Thymus (tissue), 11 donors: Measurements from ENCODE around the gene USP47. TPM values are rescaled to one million over a fixed set of nuclear protein-coding genes. Genes with fewer than 3 reads are reported as not detected.

Source experiments
- DNase-seq, 9 donors: peaks; one replicate each; pipeline ENCODE4 v3.0.0-alpha.2; 2013; ENCODE audit warnings: low spot score in 9 of 9, low read depth in 6 of 9, missing footprints in 1 of 9
- H3K27ac ChIP-seq, 2 donors: one replicate each; pipeline ENCODE4 v1.5.1; 2013; ENCODE audit warnings: control low read depth in 1 of 2, low read depth in 1 of 2, low read length in 1 of 2, mild to moderate bottlenecking in 1 of 2, moderate library complexity in 1 of 2
- H3K27me3 ChIP-seq, 2 donors: one replicate each; pipeline ENCODE4 v1.5.1; 2013; ENCODE audit warnings: low read length in 1 of 2; ENCODE audit not compliant: control insufficient read depth in 2 of 2, insufficient read depth in 1 of 2
- H3K36me3 ChIP-seq, 2 donors: one replicate each; pipeline ENCODE4 v1.5.1; 2013; ENCODE audit warnings: low read length in 1 of 2, mild to moderate bottlenecking in 1 of 2, moderate library complexity in 1 of 2; ENCODE audit not compliant: control insufficient read depth in 2 of 2, insufficient read depth in 2 of 2
- H3K4me1 ChIP-seq, 2 donors: one replicate each; pipeline ENCODE4 v1.5.1; 2013; ENCODE audit warnings: low read length in 2 of 2; ENCODE audit not compliant: control insufficient read depth in 2 of 2, insufficient read depth in 2 of 2
- H3K4me3 ChIP-seq, 2 donors: one replicate each; pipeline ENCODE4 v1.5.1; 2013; ENCODE audit warnings: low read length in 2 of 2, control low read depth in 1 of 2, mild to moderate bottlenecking in 1 of 2
- H3K9me3 ChIP-seq, 2 donors: one replicate each; pipeline ENCODE4 v1.5.1; 2013; ENCODE audit warnings: low read length in 1 of 2, mild to moderate bottlenecking in 1 of 2; ENCODE audit not compliant: control insufficient read depth in 2 of 2, insufficient read depth in 1 of 2
- WGBS: extraction: QIAGEN DNeasy Blood & Tissue Kit; methylation state at CpG from one replicate; pipeline ENCODE4 v1.1.7; 2013; 5-methylcytosine and 5-hydroxymethylcytosine counted together
- polyA plus RNA-seq: library from polyadenylated mRNA; stranded (reverse); fragments of 200-250 nt; gene quantifications from one replicate; pipeline ENCODE4 v1.2.3, GENCODE V29; 2013
- total RNA-seq: library from RNA; stranded (reverse); fragments of 120-200 nt; gene quantifications from one replicate; pipeline ENCODE4 v1.2.4, GENCODE V29; 2013
- donor health status: healthy.

USP47 gene
- total and polyA plus RNA-seq, 2 donors: 40.3 to 56.5 TPM

GRCh38 chr11:11982461-11982860 lies 140.7 kb downstream of the USP47 start:
- WGBS: 98% methylated on average over 10 of the region's 10 CpGs
- Histone ChIP-seq H3K4me3 (no peak overlapping the region), H3K36me3 (no peaks in the 10 kb centered on the region), H3K9me3 (no peaks in the 10 kb centered on the region), H3K27ac (no peak overlapping the region), H3K4me1 (no peaks in the 10 kb centered on the region), H3K27me3 (no peaks in the 10 kb centered on the region)
- no peak for DNase-seq

GRCh38 chr11:11982975-11983374 lies 141.2 kb downstream of the USP47 start:
- 93% methylated on average over 2 of the region's 2 CpGs for WGBS
- H3K27ac ChIP-seq: no peak overlapping the region
- no peaks in the 10 kb centered on the region for H3K36me3 ChIP-seq
- H3K9me3 ChIP-seq: no peaks in the 10 kb centered on the region
- no peak for DNase-seq
- H3K4me1 ChIP-seq: no peaks in the 10 kb centered on the region
- no peak overlapping the region for H3K4me3 ChIP-seq
- H3K27me3 ChIP-seq: no peaks in the 10 kb centered on the region

- 78% methylated on average over 5 of the region's 5 CpGs for WGBS
- Histone ChIP-seq H3K27me3 (no peaks in the 10 kb centered on the region), H3K36me3 (no peaks in the 10 kb centered on the region), H3K4me1 (no peaks in the 10 kb centered on the region), H3K9me3 (no peaks in the 10 kb centered on the region), H3K4me3 (no peak overlapping the region), H3K27ac (no peak overlapping the region)
- DNase-seq: no peak
These were observed 141.7 kb downstream of the USP47 start for GRCh38 chr11:11983427-11983826.

GRCh38 chr11:11984563-11984962 lies 142.8 kb downstream of the USP47 start:
- no peaks in the 10 kb centered on the region for H3K27me3 ChIP-seq
- no peak for DNase-seq
- WGBS: 56% methylated on average over 5 of the region's 5 CpGs
- no peak overlapping the region for H3K27ac ChIP-seq
- H3K4me1 ChIP-seq: no peaks in the 10 kb centered on the region
- no peaks in the 10 kb centered on the region for H3K9me3 ChIP-seq
- H3K36me3 ChIP-seq: no peaks in the 10 kb centered on the region
- H3K4me3 ChIP-seq: no peak overlapping the region

GRCh38 chr11:11985016-11985715 lies 143.4 kb downstream of the USP47 start:
- Histone ChIP-seq H3K27ac (no peak overlapping the region), H3K4me3 (no peak overlapping the region), H3K4me1 (no peaks in the 10 kb centered on the region), H3K36me3 (no peaks in the 10 kb centered on the region), H3K27me3 (no peaks in the 10 kb centered on the region), H3K9me3 (no peaks in the 10 kb centered on the region)
- WGBS: 97% methylated on average over 8 of the region's 8 CpGs
- no peak for DNase-seq

GRCh38 chr11:11985954-11986949 lies 144.5 kb downstream of the USP47 start:
- no peaks in the 10 kb centered on the region for H3K27me3 ChIP-seq
- H3K9me3 ChIP-seq: no peaks in the 10 kb centered on the region
- no peaks in the 10 kb centered on the region for H3K4me1 ChIP-seq
- no peak for DNase-seq
- H3K36me3 ChIP-seq: no peaks in the 10 kb centered on the region
- H3K27ac ChIP-seq: no peak overlapping the region
- no peak overlapping the region for H3K4me3 ChIP-seq
- WGBS: 96% methylated on average over 9 of the region's 9 CpGs

- DNase-seq: no peak
- Histone ChIP-seq H3K27me3 (no peaks in the 10 kb centered on the region), H3K27ac (no peak overlapping the region), H3K36me3 (no peaks in the 10 kb centered on the region), H3K9me3 (no peaks in the 10 kb centered on the region), H3K4me3 (no peak overlapping the region), H3K4me1 (no peaks in the 10 kb centered on the region)
- WGBS: 100% methylated on average over 1 of the region's 1 CpG
These were observed 145.8 kb downstream of the USP47 start for GRCh38 chr11:11987503-11988022.

GRCh38 chr11:11988099-11988651 lies 146.4 kb downstream of the USP47 start:
- H3K4me3 ChIP-seq: no peak overlapping the region
- no peaks in the 10 kb centered on the region for H3K4me1 ChIP-seq
- no peaks in the 10 kb centered on the region for H3K27me3 ChIP-seq
- DNase-seq: no peak
- WGBS: 95% methylated on average over 7 of the region's 7 CpGs
- no peak overlapping the region for H3K27ac ChIP-seq
- H3K9me3 ChIP-seq: no peaks in the 10 kb centered on the region
- H3K36me3 ChIP-seq: no peaks in the 10 kb centered on the region
